ENCODE measurements around the gene CRMP1.

DNA sequence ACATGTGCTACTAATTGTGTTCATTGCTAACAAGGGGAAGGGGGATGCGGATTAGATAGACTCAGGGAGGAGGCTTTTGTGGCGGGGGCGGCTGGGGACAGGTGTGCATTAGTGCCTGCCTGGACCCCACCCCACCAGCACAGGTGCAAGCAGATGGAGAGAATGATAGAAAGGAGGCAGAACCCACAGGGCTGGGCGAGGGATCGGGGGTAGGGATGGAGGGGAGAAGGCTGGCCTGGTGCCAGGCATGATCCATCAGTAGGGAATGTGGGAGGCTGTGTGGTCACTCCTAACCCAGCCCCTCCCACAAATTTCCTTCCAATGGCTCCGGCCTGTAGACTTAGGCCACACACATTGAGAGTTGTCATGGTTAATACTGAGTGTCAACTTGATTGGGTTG lies 30.5 kb upstream of the CRMP1 start:
- no peak for TF ChIP-seq FOXK2 (IDR thresholded peaks at IDR 0.05)
- no peak for TF ChIP-seq FOXA1 (IDR thresholded peaks at IDR 0.05)
- TF ChIP-seq NFRKB (IDR thresholded peaks at IDR 0.05): no peak
- no peak for TF ChIP-seq SUZ12 (IDR thresholded peaks at IDR 0.05)
- TF ChIP-seq, protein P1, sequence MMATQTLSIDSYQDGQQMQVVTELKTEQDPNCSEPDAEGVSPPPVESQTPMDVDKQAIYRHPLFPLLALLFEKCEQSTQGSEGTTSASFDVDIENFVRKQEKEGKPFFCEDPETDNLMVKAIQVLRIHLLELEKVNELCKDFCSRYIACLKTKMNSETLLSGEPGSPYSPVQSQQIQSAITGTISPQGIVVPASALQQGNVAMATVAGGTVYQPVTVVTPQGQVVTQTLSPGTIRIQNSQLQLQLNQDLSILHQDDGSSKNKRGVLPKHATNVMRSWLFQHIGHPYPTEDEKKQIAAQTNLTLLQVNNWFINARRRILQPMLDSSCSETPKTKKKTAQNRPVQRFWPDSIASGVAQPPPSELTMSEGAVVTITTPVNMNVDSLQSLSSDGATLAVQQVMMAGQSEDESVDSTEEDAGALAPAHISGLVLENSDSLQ (IDR thresholded peaks at IDR 0.05): no peak
- TF ChIP-seq SP1 (IDR thresholded peaks at IDR 0.05): no peak
- no peak for TF ChIP-seq HDGF (IDR thresholded peaks at IDR 0.05; ENCODE audit: borderline replicate concordance)
- TF ChIP-seq ELF4 (IDR thresholded peaks at IDR 0.05): no peak
- TF ChIP-seq L3MBTL2 (conservative IDR thresholded peaks at IDR 0.05): no peak
- TF ChIP-seq FOXM1 (IDR thresholded peaks at IDR 0.05; ENCODE audit: borderline replicate concordance): no peak

Measured in HEK293T (cell line).